ENCODE data around the gene MAP2K5.

The MAP2K5 gene

GRCh38 chr15:67784090-67784781 is 241.7 kb downstream of the MAP2K5 start:
- H3K4me3 ChIP-seq (replicated peaks; ENCODE audit: low read depth, low read length): no peak overlapping the region
- no peak for DNase-seq (ENCODE audit: extremely low read depth, low read depth)
- no peak for TF ChIP-seq CTCF (IDR thresholded peaks at IDR 0.05; ENCODE audit: low read depth, low read length, missing control alignments)

- TF ChIP-seq CTCF (IDR thresholded peaks at IDR 0.05; ENCODE audit: low read depth, low read length, missing control alignments): no peak
These were observed 242.4 kb downstream of the MAP2K5 start for GRCh38 chr15:67784856-67785430.

GRCh38 chr15:67785431-67785830 is 242.9 kb downstream of the MAP2K5 start:
- TF ChIP-seq CTCF (IDR thresholded peaks at IDR 0.05; ENCODE audit: low read depth, low read length, missing control alignments): no peak
- no peak overlapping the region for H3K4me3 ChIP-seq (replicated peaks; ENCODE audit: low read depth, low read length)
- DNase-seq (ENCODE audit: extremely low read depth, low read depth): no peak

More at GRCh38 chr15:67784856-67785430, 242.4 kb downstream of the MAP2K5 start:
- no peak for DNase-seq (ENCODE audit: extremely low read depth, low read depth)
- no peak overlapping the region for H3K4me3 ChIP-seq (replicated peaks; ENCODE audit: low read depth, low read length)

GRCh38 chr15:67786646-67787045 is 244.1 kb downstream of the MAP2K5 start:
- no peak overlapping the region for H3K4me3 ChIP-seq (replicated peaks; ENCODE audit: low read depth, low read length)
- no peak for DNase-seq (ENCODE audit: extremely low read depth, low read depth)
- no peak for TF ChIP-seq CTCF (IDR thresholded peaks at IDR 0.05; ENCODE audit: low read depth, low read length, missing control alignments)

- no peak for TF ChIP-seq CTCF (IDR thresholded peaks at IDR 0.05; ENCODE audit: low read depth, low read length, missing control alignments)
- no peak for DNase-seq (ENCODE audit: extremely low read depth, low read depth)
These were observed 246.5 kb downstream of the MAP2K5 start for GRCh38 chr15:67788986-67789385.

GRCh38 chr15:67790610-67791319 is 248.3 kb downstream of the MAP2K5 start:
- TF ChIP-seq CTCF (IDR thresholded peaks at IDR 0.05; ENCODE audit: low read depth, low read length, missing control alignments): no peak
- DNase-seq (ENCODE audit: extremely low read depth, low read depth): no peak
- H3K4me3 ChIP-seq (replicated peaks; ENCODE audit: low read depth, low read length): no peak overlapping the region

More at GRCh38 chr15:67788986-67789385, 246.5 kb downstream of the MAP2K5 start:
- H3K4me3 ChIP-seq (replicated peaks; ENCODE audit: low read depth, low read length): no peak overlapping the region
